Glutamatergic neuron (in vitro differentiated cells): ENCODE measurements around the gene MDFIC. TPM values are rescaled to one million over a fixed set of nuclear protein-coding genes. Genes with fewer than 3 reads are reported as not detected.

ENCODE experiments used
- DNase-seq: peaks from one replicate; pipeline ENCODE4 v3.0.0; 2022
- H3K27ac Mint-ChIP-seq: one replicate; pipeline ENCODE4 v1.8.0; 2020; ENCODE audit warnings: mild to moderate bottlenecking, mixed read lengths, inconsistent platforms; ENCODE audit not compliant: unreplicated experiment
- H3K27me3 Mint-ChIP-seq: one replicate; pipeline ENCODE4 v1.8.0; 2020; ENCODE audit warnings: mild to moderate bottlenecking, moderate library complexity, mixed read lengths, inconsistent platforms; ENCODE audit not compliant: unreplicated experiment
- H3K36me3 Mint-ChIP-seq: one replicate; pipeline ENCODE4 v1.8.0; 2020; ENCODE audit warnings: mild to moderate bottlenecking, mixed read lengths, inconsistent platforms; ENCODE audit not compliant: unreplicated experiment
- H3K4me1 Mint-ChIP-seq: one replicate; pipeline ENCODE4 v1.8.0; 2020; ENCODE audit warnings: mild to moderate bottlenecking, low read depth, mixed read lengths, inconsistent platforms; ENCODE audit not compliant: unreplicated experiment
- H3K4me3 Mint-ChIP-seq: one replicate; pipeline ENCODE4 v1.8.0; 2020; ENCODE audit warnings: mild to moderate bottlenecking, mixed read lengths, inconsistent platforms; ENCODE audit not compliant: unreplicated experiment
- H3K9me3 Mint-ChIP-seq: one replicate; pipeline ENCODE4 v1.8.0; 2020; ENCODE audit warnings: mild to moderate bottlenecking, moderate library complexity, mixed read lengths, inconsistent platforms; ENCODE audit not compliant: unreplicated experiment
- total RNA-seq: library from RNA; stranded (reverse); fragmentation: NEBNext Ultra II Directional; extraction: Animal tissue kit (Norgen Biotek cat#: 25700); gene quantifications from one replicate; pipeline ENCODE4 v1.2.1, GENCODE V29; 2021; ENCODE audit not compliant: unreplicated experiment
- TF ChIP-seq, protein P1 (sequence below): fragments of 200-600 bp; sonication (generic); IDR thresholded peaks from one replicate; pipeline ENCODE4 v1.5.0; 2021; ENCODE audit not compliant: partially characterized antibody, unreplicated experiment

Gene MDFIC
- total RNA-seq, 1 donor from 2014 or later, result 0.10 TPM

DNA sequence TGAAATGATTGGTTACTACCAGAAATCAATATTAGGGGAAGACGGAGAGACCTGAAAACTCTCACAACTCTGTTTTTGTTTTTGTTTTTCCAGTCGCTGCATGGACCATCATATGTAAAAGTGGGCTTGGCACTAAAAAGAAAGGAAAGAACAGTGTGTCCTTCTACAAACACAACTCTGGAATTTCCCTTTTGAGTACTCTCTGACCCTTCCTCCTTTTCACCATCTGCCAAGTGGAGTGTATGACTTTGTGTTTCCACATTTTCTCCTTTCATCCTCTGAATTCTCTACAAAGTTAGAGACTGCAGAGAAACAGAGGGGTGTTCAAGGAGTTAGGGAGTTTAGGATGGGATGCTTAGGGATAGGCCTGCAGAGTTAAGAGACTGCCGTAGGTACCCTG lies 92.0 kb downstream of the MDFIC start:
- Mint-ChIP-seq H3K4me1 (no peaks in the 10 kb centered on the region), H3K27ac (no peak overlapping the region), H3K4me3 (no peak overlapping the region), H3K36me3 (no peaks in the 10 kb centered on the region), H3K9me3 (no peaks in the 10 kb centered on the region), H3K27me3 (no peaks in the 10 kb centered on the region)
- TF ChIP-seq, protein P1, sequence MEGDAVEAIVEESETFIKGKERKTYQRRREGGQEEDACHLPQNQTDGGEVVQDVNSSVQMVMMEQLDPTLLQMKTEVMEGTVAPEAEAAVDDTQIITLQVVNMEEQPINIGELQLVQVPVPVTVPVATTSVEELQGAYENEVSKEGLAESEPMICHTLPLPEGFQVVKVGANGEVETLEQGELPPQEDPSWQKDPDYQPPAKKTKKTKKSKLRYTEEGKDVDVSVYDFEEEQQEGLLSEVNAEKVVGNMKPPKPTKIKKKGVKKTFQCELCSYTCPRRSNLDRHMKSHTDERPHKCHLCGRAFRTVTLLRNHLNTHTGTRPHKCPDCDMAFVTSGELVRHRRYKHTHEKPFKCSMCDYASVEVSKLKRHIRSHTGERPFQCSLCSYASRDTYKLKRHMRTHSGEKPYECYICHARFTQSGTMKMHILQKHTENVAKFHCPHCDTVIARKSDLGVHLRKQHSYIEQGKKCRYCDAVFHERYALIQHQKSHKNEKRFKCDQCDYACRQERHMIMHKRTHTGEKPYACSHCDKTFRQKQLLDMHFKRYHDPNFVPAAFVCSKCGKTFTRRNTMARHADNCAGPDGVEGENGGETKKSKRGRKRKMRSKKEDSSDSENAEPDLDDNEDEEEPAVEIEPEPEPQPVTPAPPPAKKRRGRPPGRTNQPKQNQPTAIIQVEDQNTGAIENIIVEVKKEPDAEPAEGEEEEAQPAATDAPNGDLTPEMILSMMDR, result no peak
- no peak for DNase-seq

DNA sequence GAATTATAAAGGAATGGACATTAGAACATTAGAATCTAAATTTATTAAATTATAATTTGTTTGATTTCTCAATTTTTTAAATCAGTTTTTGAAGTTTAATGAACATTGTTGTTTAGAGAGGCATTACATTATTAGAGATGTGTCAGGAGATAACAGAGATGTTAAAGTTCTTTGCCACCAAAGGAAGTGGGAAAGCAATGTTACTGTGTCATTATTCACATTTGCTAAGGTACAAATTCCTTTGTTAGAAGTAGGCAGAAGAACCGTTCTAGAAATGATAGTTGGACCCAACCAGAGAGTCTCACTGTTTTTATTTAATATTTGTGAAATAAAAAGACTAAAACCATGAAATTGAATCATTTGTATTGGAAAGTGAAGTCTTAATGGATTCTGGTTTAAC lies 92.9 kb downstream of the MDFIC start:
- no peaks in the 10 kb centered on the region for H3K36me3 Mint-ChIP-seq
- DNase-seq, result no peak
- TF ChIP-seq, protein P1, result no peak
- no peaks in the 10 kb centered on the region for H3K27me3 Mint-ChIP-seq
- H3K4me1 Mint-ChIP-seq, result no peaks in the 10 kb centered on the region
- no peak overlapping the region for H3K27ac Mint-ChIP-seq
- H3K9me3 Mint-ChIP-seq, result no peaks in the 10 kb centered on the region
- H3K4me3 Mint-ChIP-seq, result no peak overlapping the region

DNA sequence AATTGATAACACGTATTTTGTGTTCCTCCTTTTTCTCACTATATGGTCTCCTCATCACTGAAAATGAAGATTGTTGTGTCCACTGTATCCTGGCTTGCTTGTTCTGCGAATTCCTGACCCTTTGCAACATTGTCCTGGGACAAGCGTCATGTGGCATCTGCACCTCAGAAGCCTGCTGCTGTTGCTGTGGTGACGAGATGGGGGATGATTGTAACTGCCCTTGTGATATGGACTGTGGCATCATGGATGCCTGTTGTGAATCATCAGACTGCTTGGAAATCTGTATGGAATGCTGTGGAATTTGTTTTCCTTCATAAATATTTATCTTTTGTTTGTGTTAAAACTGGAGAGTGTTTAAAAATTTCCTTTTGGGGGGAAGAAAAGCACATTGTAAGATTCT lies 93.7 kb downstream of the MDFIC start:
- TF ChIP-seq, protein P1, result no peak
- no peaks in the 10 kb centered on the region for H3K4me1 Mint-ChIP-seq
- H3K4me3 Mint-ChIP-seq, result no peak overlapping the region
- no peak overlapping the region for H3K27ac Mint-ChIP-seq
- no peaks in the 10 kb centered on the region for H3K36me3 Mint-ChIP-seq
- no peak for DNase-seq
- no peaks in the 10 kb centered on the region for H3K9me3 Mint-ChIP-seq
- H3K27me3 Mint-ChIP-seq, result no peaks in the 10 kb centered on the region

DNA sequence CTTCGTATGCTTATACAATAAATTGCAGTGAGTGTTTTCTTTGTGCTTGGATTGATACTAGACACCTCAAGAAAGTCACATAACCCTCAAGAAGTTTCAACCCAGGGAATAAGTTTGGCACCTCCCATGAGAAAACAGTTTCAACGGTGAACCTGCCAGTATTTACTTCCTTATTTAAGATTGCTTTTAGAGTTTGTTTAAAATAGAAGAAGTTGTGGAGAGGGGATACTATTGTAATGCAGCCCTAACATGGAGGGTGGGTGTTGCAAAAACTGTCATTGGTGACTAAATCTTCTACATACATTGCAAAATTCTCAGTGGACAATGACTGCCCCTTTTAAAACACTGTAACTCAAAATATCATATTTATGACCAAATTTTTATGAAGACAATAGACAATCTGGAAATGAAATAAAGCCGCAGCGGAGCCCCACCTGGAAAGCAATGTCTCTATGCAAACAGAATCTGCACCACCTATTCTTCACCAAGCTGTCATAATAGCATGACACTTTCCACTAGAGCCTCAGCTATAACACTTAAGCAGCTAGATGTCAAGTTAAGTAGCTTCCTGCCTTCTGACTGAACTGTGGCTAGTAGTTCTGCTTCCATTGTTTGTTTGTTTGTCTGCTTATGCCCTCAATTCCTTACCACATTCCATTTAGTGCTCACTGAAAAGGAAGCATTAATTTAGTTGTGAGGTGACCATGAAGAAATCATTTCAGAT lies 98.2 kb downstream of the MDFIC start:
- Mint-ChIP-seq H3K27ac (no peak overlapping the region), H3K4me1 (no peaks in the 10 kb centered on the region), H3K27me3 (no peaks in the 10 kb centered on the region), H3K9me3 (no peaks in the 10 kb centered on the region), H3K4me3 (no peak overlapping the region), H3K36me3 (no peaks in the 10 kb centered on the region)
- TF ChIP-seq, protein P1, result no peak
- no peak for DNase-seq

DNA sequence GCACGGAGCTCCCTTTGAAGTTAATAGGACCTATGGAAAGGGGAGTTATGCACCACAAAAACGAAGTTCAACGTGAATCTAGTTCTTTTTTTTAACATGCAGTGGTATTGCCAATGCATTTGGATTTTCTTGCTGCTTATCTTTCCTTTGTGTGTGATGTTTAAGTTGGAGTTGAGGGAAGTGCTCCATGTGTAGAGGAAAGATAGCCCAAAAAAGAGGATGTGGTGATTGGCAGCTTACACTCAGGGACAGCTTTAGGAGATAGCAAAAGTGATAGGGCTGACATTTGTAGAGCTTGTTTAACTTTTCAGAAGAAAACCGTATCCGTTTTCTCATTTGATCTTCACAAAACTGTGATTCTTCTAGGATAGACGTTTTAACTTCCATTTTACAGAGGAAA lies 101.3 kb downstream of the MDFIC start:
- H3K36me3 Mint-ChIP-seq, result no peaks in the 10 kb centered on the region
- no peaks in the 10 kb centered on the region for H3K9me3 Mint-ChIP-seq
- DNase-seq, result no peak
- H3K27ac Mint-ChIP-seq, result no peak overlapping the region
- TF ChIP-seq, protein P1, result no peak
- H3K4me3 Mint-ChIP-seq, result no peak overlapping the region
- H3K4me1 Mint-ChIP-seq, result no peaks in the 10 kb centered on the region
- H3K27me3 Mint-ChIP-seq, result peaks cover under 1% of the 10 kb centered on the region
